Adipocyte (in vitro differentiated cells): ENCODE results near the gene CCDC69.

ENCODE experiments used
- DNase-seq: peaks from one replicate; pipeline ENCODE4 v3.0.0-alpha.2; 2015; ENCODE audit warnings: low read depth
- H3K27me3 ChIP-seq: replicated peaks from 2 replicates; pipeline ENCODE4 v1.7.0; 2013; ENCODE audit warnings: mild to moderate bottlenecking, low read length, moderate library complexity; ENCODE audit not compliant: control insufficient read depth, insufficient read depth
- H3K36me3 ChIP-seq: 2 replicates; pipeline ENCODE4 v1.7.0; 2013; ENCODE audit warnings: low read length, mild to moderate bottlenecking, moderate library complexity; ENCODE audit not compliant: control insufficient read depth, insufficient read depth, severe bottlenecking
- H3K4me1 ChIP-seq: 2 replicates; pipeline ENCODE4 v1.7.0; 2013; ENCODE audit warnings: mild to moderate bottlenecking, low read length, moderate library complexity; ENCODE audit not compliant: control insufficient read depth, insufficient read depth
- H3K4me3 ChIP-seq: 2 replicates; pipeline ENCODE4 v1.7.0; 2013; ENCODE audit warnings: mild to moderate bottlenecking, low read length, moderate library complexity
- H3K9ac ChIP-seq: 2 replicates; pipeline ENCODE4 v1.7.0; 2013; ENCODE audit warnings: mild to moderate bottlenecking, low read length, moderate library complexity
- H3K9me3 ChIP-seq: 2 replicates; pipeline ENCODE4 v1.7.0; 2013; ENCODE audit warnings: mild to moderate bottlenecking, low read length, moderate library complexity; ENCODE audit not compliant: control insufficient read depth

Gene CCDC69

DNA sequence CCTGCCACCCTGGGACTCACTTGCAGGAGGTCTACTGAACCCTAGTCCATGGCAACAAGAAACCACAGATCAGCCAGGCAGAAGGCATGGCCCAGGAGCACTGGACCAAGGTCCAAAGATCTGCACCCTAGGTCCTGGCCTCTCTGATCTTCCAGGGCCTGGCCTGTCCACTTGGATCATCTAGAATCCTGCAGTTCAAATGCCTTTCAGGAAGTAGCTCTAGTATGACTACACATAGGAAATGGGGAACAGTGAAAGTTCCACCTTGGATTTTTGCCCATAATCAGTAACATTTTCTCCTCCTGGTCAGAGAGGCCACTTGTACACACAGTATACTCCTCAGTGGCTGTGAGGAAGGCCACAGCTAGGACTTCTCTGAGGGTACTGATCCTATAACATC, 77.8 kb downstream of the CCDC69 start:
- peaks cover 82% of the 10 kb centered on the region for H3K36me3 ChIP-seq
- H3K9me3 ChIP-seq = no peaks in the 10 kb centered on the region
- no peak for DNase-seq
- H3K27me3 ChIP-seq = no peaks in the 10 kb centered on the region
- peaks cover 33% of the 10 kb centered on the region for H3K4me1 ChIP-seq
- H3K9ac ChIP-seq = no peak overlapping the region
- no peak overlapping the region for H3K4me3 ChIP-seq

DNA sequence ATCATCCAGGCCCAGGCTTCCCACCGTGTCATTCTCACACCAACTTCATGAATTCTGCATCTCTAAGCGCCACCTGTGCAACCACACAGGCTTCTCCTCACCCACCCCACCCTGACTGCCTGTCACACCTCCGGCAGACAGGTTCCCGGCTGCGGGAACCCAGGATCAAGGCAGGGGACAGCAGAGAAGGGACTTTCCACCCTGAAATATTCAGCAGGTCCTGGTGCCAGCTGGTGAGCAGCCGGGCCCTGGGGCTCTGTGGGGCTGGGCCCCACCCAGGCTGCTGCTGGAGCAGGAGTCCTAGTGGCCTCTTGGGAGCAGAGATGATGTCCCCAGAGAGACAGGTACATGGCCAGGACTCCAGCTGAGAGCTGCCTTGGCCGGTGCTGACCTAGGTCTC, 79.0 kb downstream of the CCDC69 start:
- no peak overlapping the region for H3K4me3 ChIP-seq
- no peak overlapping the region for H3K9ac ChIP-seq
- peaks cover 23% of the 10 kb centered on the region for H3K4me1 ChIP-seq
- no peaks in the 10 kb centered on the region for H3K27me3 ChIP-seq
- DNase-seq = no peak
- no peaks in the 10 kb centered on the region for H3K9me3 ChIP-seq
- H3K36me3 ChIP-seq = peaks cover 87% of the 10 kb centered on the region

DNA sequence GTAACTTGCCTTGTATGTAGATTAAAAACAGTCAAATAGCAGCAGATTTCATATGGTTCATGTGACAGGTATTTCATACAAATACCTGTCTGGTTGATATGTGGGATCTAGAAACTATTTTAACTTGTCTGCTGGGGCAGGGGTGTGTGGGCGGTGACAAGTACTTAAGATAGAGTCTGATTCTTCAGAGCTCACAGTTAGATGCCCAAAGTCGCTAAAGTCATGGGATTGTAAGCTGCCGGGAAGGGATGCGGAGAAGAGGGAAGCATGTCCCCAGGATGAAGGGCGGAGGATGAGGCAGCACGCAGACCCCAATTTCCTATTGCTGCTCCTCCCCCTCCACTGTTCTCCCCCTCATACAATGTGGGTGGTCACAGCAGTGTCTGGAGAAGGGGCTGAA, 79.6 kb downstream of the CCDC69 start:
- DNase-seq = no peak
- Histone ChIP-seq H3K27me3 (no peaks in the 10 kb centered on the region), H3K4me3 (no peak overlapping the region), H3K9me3 (no peaks in the 10 kb centered on the region), H3K9ac (no peak overlapping the region), H3K36me3 (peaks cover 93% of the 10 kb centered on the region), H3K4me1 (peaks cover 21% of the 10 kb centered on the region)

DNA sequence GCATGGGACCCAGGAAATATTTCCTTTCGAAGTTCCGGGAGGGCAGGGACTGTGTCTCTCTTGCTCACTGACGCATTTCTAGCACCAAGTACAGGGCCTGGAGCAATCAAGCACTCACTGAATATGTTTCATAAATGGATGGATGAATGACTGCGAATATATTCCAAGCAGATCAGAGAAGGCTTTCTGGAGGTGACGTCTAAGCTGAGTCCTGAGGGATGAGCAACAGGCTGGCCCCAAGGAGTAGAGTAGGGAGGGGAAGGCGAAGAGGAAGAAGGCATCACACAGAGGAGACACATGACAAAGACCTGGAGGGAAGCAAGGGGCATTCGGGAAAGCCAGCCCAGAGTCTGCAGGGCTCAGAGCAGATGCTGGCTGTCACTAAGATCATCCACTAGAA, 80.2 kb downstream of the CCDC69 start:
- Histone ChIP-seq H3K4me1 (peaks cover 21% of the 10 kb centered on the region), H3K9me3 (no peaks in the 10 kb centered on the region), H3K9ac (no peak overlapping the region), H3K36me3 (peaks cover 98% of the 10 kb centered on the region), H3K27me3 (no peaks in the 10 kb centered on the region), H3K4me3 (no peak overlapping the region)
- no peak for DNase-seq

DNA sequence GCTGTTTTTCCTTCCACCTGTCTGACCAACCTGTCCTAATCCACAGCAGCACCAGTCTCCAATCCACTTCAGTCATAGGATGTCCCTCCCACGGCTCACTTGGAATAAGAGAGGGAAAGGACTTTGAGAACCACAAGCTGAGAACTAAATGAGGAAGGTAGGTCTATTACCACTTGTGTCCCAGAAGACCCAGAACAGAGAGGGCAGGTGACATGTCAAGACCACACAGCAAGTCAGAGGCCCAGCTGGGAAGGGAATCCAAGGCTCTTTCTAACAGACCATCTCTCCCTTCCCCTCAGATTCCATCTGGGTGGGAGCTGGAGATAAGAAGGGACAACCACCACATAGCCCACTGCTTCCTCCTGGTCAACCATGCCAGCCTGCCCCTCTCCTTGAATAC, 81.0 kb downstream of the CCDC69 start:
- no peaks in the 10 kb centered on the region for H3K27me3 ChIP-seq
- H3K4me1 ChIP-seq = peaks cover 21% of the 10 kb centered on the region
- H3K36me3 ChIP-seq = peaks cover 98% of the 10 kb centered on the region
- DNase-seq = no peak
- no peak overlapping the region for H3K4me3 ChIP-seq
- H3K9ac ChIP-seq = no peak overlapping the region
- H3K9me3 ChIP-seq = no peaks in the 10 kb centered on the region

DNA sequence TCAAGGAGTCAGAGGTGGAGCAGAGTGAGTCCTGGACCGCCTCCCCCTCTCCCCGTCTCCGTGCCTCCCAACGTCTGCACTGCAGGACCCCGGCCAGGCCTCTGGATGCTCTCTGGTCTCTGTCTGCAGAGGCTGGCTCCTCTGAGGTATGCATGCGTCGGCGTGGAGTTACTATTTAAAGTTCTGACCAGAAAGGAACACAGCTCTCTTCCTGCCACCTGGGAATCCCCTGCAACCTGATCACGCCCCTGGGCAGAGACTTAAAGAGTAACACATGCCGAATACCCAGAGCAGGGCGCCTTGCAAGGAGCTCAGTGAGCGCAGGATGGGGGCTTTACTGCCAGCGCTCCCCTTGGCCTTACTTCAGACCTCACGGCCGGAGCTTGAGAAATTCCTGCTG, 82.4 kb downstream of the CCDC69 start:
- peak overlapping the region; percentile 6 for H3K9ac ChIP-seq
- DNase-seq = peak; percentile 27
- no peaks in the 10 kb centered on the region for H3K9me3 ChIP-seq
- H3K4me3 ChIP-seq = no peak overlapping the region
- H3K4me1 ChIP-seq = peaks cover 21% of the 10 kb centered on the region
- H3K36me3 ChIP-seq = peaks cover 98% of the 10 kb centered on the region
- no peaks in the 10 kb centered on the region for H3K27me3 ChIP-seq

DNA sequence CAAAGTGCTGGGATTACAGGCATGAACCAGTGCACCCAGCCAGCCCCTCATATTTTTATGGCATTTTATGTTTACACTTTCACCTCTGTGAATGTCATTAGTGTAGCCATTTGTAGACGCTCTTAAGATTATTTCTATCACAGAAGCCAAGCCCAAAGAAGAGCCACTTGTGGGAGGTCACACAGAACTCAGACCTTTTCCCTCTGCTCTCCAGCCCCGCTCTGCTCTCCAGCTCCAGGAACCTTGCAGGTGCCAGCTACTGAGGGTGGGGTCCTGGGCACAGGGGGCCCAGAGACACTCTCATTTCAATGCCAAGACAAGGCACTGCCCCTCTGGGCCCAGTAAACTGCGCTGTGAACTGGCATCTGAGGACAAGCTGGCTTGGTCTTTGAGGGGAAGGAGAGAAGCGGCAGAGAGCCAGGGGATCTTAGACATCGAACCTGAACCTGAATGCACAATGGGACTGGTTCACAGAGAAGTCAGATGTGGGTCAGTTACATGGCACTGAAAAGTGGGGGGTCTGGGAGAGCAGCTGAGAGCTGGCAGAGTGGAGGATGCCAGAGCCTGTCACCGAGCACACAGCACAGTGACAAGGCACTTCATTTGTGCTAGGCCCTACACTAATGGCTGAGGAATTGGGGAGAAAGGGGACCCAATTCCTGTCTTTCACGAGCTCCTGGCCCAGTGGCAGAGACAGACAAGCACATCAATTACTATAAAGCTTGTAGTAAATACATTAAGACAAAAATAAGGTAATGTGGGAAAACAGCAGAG, 83.0 kb downstream of the CCDC69 start:
- Histone ChIP-seq H3K36me3 (peaks cover 98% of the 10 kb centered on the region), H3K9me3 (no peaks in the 10 kb centered on the region), H3K4me3 (no peak overlapping the region), H3K9ac (peak overlapping the region; percentile 6), H3K27me3 (no peaks in the 10 kb centered on the region), H3K4me1 (peaks cover 16% of the 10 kb centered on the region)
- no peak for DNase-seq

DNA sequence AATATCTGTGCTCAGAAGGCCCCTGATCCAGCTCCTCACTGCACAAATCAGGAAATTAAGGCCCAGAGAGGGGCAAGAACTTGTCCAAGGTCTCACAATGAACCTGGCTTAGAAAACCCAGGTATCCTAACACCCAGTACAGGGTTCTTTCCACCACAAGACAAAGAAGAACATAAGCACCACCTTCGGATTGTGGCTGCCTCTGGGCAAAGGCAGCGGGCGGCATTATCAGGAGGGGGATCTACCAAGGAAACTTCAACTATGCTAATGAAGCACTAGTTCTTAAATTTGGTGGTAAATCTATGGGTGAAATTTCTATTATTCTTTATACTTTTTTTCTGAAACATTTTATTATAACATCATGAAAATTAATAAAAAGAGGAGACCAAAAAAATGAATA, 84.2 kb downstream of the CCDC69 start:
- H3K36me3 ChIP-seq = peaks cover 98% of the 10 kb centered on the region
- no peaks in the 10 kb centered on the region for H3K9me3 ChIP-seq
- no peaks in the 10 kb centered on the region for H3K27me3 ChIP-seq
- H3K9ac ChIP-seq = no peak overlapping the region
- H3K4me1 ChIP-seq = peaks cover 12% of the 10 kb centered on the region
- no peak overlapping the region for H3K4me3 ChIP-seq
- no peak for DNase-seq

DNA sequence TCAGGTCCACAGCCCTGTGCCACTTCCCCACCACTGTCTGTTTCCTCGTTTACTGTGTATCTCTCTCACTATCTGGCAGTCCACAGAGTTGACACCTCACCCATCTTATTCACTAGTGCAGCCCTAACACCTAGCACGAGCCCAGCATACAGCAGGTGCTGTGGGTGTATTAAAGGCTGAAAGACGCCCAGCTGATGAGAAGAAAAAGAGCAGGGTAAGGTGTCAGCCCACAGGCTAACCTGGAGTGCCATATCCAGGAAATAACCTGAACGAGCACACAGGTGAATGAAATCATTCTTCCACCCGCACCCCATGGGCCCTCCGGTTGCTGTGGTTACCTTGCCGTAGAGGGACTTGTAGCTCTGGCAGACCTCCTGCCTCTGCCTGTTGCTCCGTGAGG, 84.9 kb downstream of the CCDC69 start:
- Histone ChIP-seq H3K9me3 (no peaks in the 10 kb centered on the region), H3K4me1 (peaks cover 12% of the 10 kb centered on the region), H3K4me3 (no peak overlapping the region), H3K27me3 (no peaks in the 10 kb centered on the region), H3K9ac (no peak overlapping the region), H3K36me3 (peaks cover 98% of the 10 kb centered on the region)
- DNase-seq = no peak

DNA sequence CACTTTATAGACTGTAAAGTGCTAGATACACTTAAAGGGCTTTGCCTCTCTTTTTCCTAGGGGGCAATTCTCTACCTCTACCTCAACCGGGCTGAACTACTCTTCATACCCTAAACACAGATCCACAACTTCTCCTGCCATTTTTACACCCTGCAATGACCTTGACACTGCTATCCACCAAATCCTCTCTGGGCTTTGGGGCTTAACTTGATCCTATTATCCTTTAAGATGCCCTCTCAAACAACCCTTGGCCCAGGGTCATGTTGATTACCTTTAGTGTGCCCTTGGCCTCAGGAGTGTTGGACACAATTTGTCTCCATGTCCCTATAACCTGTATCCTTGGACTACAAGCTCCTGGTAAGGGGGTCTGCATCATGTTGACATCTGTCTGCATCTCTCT, 85.8 kb downstream of the CCDC69 start:
- Histone ChIP-seq H3K9ac (no peak overlapping the region), H3K27me3 (no peaks in the 10 kb centered on the region), H3K4me3 (no peak overlapping the region), H3K9me3 (no peaks in the 10 kb centered on the region), H3K4me1 (peaks cover 12% of the 10 kb centered on the region), H3K36me3 (peaks cover 98% of the 10 kb centered on the region)
- no peak for DNase-seq

DNA sequence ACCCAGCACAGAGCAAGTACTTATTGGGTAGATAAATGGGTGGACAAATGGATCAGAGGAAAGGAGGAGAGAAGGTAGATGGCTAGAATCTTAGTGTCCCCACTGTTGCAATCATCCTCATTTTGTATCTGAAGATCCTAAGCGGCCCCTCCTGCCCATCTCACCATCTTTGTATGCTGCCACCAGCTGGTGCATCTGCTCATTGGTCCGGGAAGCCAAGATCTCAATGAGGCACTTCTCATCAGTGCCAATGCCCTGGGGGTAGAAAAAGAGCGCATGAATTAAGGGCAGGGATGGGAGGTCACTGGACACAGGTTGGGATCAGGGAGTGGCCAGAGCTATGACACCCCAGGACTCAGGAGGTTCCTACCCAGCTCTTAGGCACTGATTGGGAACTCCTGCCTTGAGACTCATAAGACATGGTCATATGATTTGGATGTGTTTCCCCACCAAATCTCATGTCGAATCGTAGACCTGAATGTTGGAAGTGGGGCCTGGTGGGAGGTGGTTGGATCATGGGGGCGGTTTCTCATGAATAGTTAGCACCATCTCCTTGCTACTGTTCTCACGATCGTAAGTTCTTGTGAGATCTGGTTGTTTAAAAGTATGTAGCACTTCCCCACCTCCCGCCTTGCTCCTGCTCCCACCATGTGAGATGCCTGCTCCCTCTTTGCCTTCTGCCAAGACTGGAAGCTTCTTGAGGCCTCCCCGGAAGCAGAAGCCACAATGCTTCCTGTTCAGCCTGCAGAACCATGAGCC, 86.6 kb downstream of the CCDC69 start:
- no peak for DNase-seq

More for the DNA sequence above, 86.6 kb downstream of the CCDC69 start:
- H3K27me3 ChIP-seq = no peaks in the 10 kb centered on the region
- H3K4me3 ChIP-seq = no peak overlapping the region
- H3K4me1 ChIP-seq = peaks cover 12% of the 10 kb centered on the region
- H3K9me3 ChIP-seq = no peaks in the 10 kb centered on the region
- peaks cover 98% of the 10 kb centered on the region for H3K36me3 ChIP-seq
- H3K9ac ChIP-seq = no peak overlapping the region
